Stimulated activated CD4-positive, alpha-beta T cell treated with anti-CD3 and anti-CD28 coated beads, Interleukin-12 subunit alpha, Interleukin-12 subunit beta, amount 100 ng/mL, for 4 hours (primary cell): ENCODE data around the gene VTN.

Experiments used
- DNase-seq: peaks from one replicate; pipeline ENCODE4 v3.0.0-alpha.2; 2020

The VTN gene

GRCh38 chr17:28367641-28368305 is 2.3 kb downstream of the VTN start:
- no peak for DNase-seq

DNA sequence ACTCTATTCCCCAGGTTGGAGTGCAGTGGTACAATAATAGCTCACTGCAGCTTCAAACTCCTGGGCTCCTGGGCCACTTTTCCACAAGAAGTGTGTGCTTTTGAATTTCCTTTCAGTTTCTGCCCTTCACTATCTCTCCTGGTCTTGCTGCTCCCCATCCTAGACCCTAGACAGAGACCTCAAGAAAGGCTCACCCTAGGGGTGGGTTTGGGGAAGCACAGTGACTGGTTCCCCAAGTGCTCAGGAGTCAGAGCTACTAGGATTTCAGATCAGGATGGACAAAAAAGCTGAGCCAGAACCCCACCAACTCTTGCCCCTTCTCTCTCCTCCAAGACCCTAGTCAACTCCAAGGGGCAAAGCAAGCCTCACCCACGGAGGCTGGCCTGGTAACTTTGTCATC is 3.5 kb downstream of the VTN start:
- no peak for DNase-seq

DNA sequence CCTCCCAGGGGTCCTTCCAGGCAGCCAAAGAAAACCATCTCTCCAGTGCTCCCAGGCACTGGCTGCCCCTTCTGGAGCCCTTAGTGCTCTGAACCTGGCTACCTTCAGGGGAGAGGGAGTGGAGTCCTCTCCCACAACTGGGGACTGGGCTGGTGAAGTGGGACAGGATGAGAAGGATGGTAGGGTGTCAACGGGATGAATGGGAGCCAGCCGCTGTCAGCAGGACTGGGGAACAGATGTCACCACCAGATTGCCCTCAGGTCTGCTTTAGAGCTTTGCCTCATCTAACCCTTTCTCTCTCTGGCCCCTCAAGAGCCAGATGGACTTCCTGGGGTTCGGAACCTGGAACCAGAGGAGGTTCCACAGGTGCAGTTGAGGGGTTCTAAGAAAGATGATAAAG is 4.6 kb downstream of the VTN start:
- DNase-seq: no peak

GRCh38 chr17:28364665-28365363 is 5.3 kb downstream of the VTN start, which contains the start of gene SEBOX:
Gene SEBOX, minus strand, starts transcription at chr17:28365199. Its CDS starts 48 bp downstream, at chr17:28365151.
- no peak for DNase-seq

DNA sequence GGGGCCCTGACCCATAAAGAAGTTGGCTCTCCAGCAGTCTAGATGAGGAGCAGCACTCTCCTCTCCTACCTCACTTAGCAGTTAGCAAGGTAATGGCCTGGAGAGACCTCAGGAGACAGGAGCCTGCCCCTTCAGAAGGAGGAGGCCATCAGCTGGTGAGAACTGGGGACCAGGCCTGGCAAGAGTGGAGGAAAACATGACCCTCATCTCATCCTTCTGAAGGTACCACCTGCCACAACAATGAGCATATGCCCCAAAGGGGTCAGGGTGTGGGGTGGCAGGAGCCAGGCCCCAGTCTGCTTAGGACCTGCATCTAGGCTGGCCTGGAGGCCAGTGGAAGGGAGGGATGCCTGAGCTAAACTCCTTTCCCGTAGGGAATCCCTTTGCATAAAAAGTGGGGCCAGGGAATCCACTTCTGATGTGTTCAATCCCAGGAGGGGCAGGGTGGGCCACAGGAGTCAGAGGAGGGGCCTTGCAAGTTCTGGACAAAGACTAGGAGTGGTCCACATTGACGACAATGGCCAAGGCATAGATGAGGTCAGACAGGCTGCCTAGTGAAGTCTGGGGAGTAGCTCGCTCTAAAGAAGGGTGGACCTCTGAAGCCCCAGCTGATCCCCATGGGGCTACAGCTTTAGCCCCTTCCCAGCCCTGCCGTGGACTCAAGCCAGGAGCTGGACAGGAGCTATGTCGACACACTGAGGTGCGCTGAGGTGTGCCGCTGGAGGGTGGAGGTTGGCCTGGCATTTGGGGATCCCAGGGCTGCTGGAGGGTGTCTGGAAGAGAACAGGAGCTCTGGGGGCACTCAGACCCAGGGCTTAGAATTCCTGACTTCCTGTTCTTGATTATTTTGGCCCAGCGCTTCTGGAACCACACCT is 6.1 kb downstream of the VTN start:
- DNase-seq: no peak

GRCh38 chr17:28363186-28363585 is 6.9 kb downstream of the VTN start:
- DNase-seq: no peak

DNA sequence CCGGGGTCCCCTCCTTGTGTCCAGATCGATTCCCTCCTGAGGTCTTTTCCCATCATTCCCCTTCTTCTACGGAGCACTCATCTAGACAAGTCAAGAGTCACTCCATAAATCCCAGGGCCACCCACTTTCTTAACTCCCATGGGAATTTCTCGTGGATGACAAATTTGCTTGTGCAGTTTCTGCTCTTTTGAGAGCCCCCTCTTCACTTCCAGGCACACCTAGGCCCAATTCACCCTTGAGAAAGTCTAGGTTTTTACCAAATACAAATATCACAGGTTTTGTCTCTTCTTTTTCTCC is 12.3 kb downstream of the VTN start:
- DNase-seq: no peak

DNA sequence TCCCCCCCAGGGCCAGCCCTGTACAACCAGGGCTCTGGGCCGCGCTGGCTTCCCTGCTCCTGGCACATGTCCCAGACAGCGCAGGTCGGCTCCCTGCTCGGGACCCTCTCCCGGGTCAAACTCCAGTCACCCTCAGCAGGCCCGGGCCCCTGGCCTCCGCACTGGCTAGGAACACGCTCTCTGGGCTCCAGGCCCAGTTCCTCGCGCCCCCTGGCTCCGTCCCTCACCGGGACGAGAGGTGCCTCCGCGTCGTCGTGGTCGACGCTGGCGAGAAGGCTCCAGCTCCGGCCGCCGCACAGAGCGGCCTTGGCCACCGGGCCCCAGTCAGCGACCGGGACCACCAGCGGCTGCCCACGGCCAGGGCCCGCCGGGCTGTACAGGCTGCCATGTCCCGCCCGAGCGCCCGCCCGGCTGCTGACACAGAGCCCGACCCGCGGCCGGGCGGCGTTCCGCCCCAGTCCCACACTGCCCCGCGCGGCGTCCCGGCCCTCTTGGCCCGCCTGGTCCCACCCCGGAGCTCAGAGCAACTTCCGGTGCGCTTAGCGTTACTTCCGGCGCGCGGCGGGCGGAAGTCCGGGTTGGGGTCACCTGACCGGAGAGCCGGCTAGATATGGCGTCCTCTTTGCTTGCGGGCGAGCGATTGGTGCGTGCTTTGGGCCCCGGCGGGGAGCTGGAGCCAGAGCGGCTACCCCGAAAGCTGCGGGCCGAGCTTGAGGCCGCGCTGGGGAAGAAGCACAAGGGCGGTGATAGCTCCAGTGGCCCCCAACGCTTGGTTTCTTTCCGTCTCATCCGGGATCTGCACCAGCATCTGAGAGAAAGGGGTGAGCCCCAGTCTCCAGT is 12.8 kb downstream of the VTN start, which contains the start of gene POLDIP2:
Gene POLDIP2, minus strand, starts transcription at position 467 of the 840 bp plus-strand sequence. Its CDS starts 79 bp downstream, at position 388.
- peak; percentile 92 for DNase-seq

DNA sequence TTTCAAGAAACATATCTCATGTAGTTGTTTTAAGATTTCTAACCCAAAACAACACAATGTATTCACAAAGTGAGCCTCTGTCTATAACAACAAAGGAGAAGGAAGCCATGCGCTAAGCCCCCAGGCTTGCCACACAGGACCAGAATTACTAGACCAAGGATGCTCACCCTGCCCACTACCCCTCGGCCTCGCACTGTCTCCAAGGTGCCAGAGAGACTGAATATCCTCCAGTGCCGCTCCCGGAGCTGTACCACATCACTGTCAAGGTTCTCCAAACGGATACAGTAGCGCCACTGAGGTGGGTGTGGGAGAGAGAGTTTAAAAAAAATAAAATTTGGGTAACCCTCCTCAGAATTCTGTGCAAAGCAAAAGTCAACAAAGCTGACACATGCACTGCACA is 19.8 kb downstream of the VTN start:
- no peak for DNase-seq

DNA sequence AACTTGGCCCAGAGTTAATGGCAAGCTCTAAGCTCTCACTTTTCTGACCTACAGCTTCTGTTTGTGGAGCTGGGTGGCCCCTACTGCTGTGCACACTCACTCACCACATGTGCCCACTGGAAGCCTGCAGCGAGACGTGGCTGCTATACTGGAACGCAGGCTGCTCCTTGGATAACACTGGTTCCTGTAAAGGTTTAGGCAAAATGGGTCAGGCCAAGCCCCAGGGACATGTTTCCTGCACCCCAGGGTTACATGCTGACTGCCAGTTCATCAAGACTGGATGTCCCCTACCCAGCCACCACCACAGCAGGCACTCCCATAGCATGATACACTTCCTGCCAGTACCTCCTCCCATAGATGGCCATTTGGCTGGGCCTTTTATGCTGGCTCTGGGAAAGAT is 21.1 kb downstream of the VTN start:
- no peak for DNase-seq

- DNase-seq: no peak
Measured at GRCh38 chr17:28347261-28347891, 22.7 kb downstream of the VTN start.

DNA sequence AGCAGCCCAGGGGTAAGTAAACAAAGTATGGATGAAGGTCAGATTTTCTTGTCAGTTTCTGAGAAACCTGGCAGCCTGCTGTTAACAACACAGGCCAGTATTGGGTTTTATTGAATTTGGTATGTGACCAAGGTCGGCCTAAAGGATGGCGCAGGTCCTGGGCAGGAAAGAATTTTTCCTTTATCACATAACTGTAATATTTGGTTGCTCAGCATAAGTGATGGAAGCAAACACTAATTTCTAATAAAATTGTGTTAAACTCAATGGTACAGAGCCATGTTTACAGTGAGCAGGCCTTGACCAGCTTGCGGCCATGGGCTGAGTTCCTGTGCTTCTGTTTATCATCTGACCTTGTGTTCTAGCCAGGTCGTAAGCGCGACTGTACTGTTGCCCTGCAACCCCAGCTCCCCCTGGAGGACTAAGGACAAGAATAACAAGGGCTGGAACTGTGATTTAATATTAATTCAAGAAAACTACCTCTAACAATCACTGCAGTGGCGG is 23.3 kb downstream of the VTN start:
- DNase-seq: no peak

DNA sequence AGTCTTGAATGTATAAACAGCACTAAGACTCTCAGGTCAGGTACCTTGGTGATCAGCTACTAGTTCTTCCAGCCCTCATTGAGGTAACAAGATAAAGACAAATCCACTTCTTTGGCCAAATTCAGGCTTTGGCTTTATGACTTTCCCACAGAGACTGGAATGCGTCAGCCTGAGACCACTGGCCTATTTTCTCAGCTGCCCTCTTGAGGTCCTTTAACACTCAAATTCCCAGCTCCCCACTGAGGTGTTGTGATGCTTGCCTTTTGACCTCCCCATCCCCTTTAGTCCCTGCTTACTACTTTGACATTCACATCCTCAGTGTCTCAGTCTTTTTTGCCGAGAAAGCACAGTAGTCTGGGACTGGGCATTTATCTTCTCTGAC is 23.9 kb downstream of the VTN start:
- no peak for DNase-seq

DNA sequence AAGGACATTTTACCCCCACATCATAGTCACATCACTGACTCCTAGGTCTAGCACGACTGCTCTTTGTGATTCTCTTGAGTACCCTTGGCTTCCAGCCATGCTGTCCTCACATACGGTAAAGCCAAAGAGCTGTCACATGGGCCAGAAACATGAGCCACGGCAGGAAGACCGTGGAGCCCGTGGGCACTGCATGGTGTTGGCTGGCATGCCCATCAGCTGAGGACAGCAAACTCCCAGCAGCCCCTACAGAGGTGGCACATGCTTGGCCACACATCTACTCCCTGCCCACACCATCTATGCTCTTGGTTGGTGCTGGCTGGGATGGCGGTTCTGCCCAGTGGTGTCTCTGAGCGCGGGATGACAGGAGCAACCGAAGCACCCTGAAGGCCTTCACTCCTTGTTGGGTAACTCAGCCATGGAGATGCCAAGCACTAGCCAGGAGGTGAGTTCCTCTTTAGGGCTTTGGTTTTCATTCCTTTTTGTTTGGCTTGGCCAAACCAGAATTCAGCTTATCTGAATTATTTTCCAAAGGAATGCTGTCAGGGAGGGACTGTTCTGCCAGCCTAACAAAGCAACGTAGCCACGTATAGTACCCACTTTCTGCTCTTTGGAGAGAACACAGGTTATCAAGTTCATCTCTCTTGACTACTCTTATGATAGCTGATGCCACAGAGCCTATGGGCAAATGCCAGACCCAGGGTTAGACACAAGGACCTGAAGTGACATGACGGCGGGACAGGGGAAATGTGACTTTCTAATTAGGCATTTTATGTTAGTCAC is 24.5 kb downstream of the VTN start:
- no peak for DNase-seq

- DNase-seq: no peak
Measured at GRCh38 chr17:28344435-28344901, 25.6 kb downstream of the VTN start.

- DNase-seq: no peak
Measured at GRCh38 chr17:28344011-28344410, 26.1 kb downstream of the VTN start.

- DNase-seq: no peak
Measured at GRCh38 chr17:28343491-28343932, 26.6 kb downstream of the VTN start.

GRCh38 chr17:28342313-28342712 is 27.8 kb downstream of the VTN start:
- DNase-seq: no peak

DNA sequence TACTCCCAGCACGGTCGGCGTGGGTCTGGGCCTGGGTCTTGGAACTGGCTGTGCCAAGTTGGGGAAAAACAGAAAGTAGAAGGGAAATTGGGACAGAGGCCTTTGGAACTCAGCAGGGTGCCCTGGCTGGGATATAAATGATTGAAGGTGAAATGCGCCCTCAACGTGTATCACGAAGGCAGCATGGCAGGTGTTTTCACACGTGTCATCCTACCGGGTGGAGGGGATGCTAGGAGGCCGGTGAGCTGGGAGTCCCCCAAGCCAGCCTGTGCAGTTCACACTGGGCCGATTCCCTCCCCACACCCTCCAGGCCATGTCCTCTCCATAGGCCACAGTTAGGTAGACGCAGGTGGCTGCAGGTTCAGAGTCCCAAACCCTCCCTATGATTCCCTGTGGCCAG is 28.6 kb downstream of the VTN start:
- DNase-seq: no peak

DNA sequence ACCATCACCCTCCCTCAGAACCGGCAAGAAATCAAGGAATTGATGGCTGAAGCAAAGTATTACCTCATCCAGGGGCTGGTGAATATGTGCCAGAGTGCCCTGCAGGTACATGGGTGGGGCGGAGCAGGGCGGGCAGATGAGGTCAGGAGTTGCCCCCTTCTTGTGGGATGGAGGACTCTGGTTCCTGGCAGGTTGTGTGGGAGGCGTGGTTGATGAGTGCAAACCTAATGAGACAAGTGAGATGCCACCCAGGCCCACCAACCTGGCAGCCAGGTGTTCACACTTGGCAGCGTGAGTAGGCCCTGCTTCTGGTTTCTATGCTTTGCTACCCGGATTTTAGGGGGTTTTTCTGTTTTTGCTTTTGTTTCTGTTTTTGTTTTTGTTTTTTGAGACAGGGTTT is 29.7 kb downstream of the VTN start:
- no peak for DNase-seq

- no peak for DNase-seq
Measured at GRCh38 chr17:28339431-28339830, 30.7 kb downstream of the VTN start.
